HUES64 (cell line): ENCODE data around the gene CD3E.

ENCODE experiments used
- H3K27ac ChIP-seq: 2 replicates; pipeline ENCODE4 v1.7.0; 2013; ENCODE audit warnings: low read depth, low read length, inconsistent platforms
- H3K27me3 ChIP-seq: 2 replicates; pipeline ENCODE4 v1.6.1; 2013; ENCODE audit warnings: mild to moderate bottlenecking, low read length; ENCODE audit not compliant: insufficient read depth
- H3K36me3 ChIP-seq: 2 replicates; pipeline ENCODE4 v1.6.1; 2013; ENCODE audit warnings: mild to moderate bottlenecking, low read length; ENCODE audit not compliant: insufficient read depth
- H3K4me1 ChIP-seq: 2 replicates; pipeline ENCODE4 v1.6.1; 2013; ENCODE audit warnings: mild to moderate bottlenecking, low read length, moderate library complexity; ENCODE audit not compliant: insufficient read depth
- H3K4me3 ChIP-seq: 2 replicates; pipeline ENCODE4 v1.5.1; 2013; ENCODE audit warnings: mild to moderate bottlenecking, low read length, moderate library complexity
- H3K9ac ChIP-seq: 2 replicates; pipeline ENCODE4 v1.6.1; 2013; ENCODE audit warnings: mild to moderate bottlenecking, low read depth, low read length
- H3K9me3 ChIP-seq: 2 replicates; pipeline ENCODE4 v1.6.1; 2013; ENCODE audit warnings: low read depth, low read length; ENCODE audit not compliant: insufficient read depth
- WGBS: fragments of 150-250, 120-280 bp; methylation state at CpG from one replicate; pipeline ENCODE4 v1.1.7; 2013; ENCODE audit warnings: missing lambda C conversion rate; 5-methylcytosine and 5-hydroxymethylcytosine counted together

Gene CD3E

GRCh38 chr11:118310781-118311485 lies 6.4 kb downstream of the CD3E start:
- peaks cover 6% of the 10 kb centered on the region; the same call in 1 of the 2 replicates for H3K27me3 ChIP-seq
- no peaks in the 10 kb centered on the region for H3K9me3 ChIP-seq
- no peak overlapping the region for H3K27ac ChIP-seq
- no CpG with 5 or more reads among the region's 3 CpGs for WGBS
- peaks cover 7% of the 10 kb centered on the region; the same call in 1 of the 2 replicates for H3K4me1 ChIP-seq
- H3K9ac ChIP-seq = no peak overlapping the region
- no peaks in the 10 kb centered on the region for H3K36me3 ChIP-seq
- no peak overlapping the region for H3K4me3 ChIP-seq

- H3K4me1 ChIP-seq = peaks cover 13% of the 10 kb centered on the region
- H3K27me3 ChIP-seq = peaks cover 6% of the 10 kb centered on the region; the same call in 1 of the 2 replicates
- no peaks in the 10 kb centered on the region for H3K36me3 ChIP-seq
Measured at GRCh38 chr11:118311518-118311917, 7.0 kb downstream of the CD3E start.

GRCh38 chr11:118312328-118312727 lies 7.8 kb downstream of the CD3E start:
- Histone ChIP-seq H3K27ac (no peak overlapping the region), H3K27me3 (peaks cover 11% of the 10 kb centered on the region; the same call in 1 of the 2 replicates), H3K36me3 (no peaks in the 10 kb centered on the region), H3K9ac (no peak overlapping the region), H3K4me3 (no peak overlapping the region), H3K4me1 (peaks cover 15% of the 10 kb centered on the region), H3K9me3 (no peaks in the 10 kb centered on the region)
- 95% methylated on average over 2 of the region's 2 CpGs for WGBS

More at GRCh38 chr11:118311518-118311917, 7.0 kb downstream of the CD3E start:
- Histone ChIP-seq H3K27ac (no peak overlapping the region), H3K4me3 (no peak overlapping the region), H3K9me3 (no peaks in the 10 kb centered on the region), H3K9ac (no peak overlapping the region)
- WGBS = 78% methylated on average over 3 of the region's 4 CpGs

- H3K27ac ChIP-seq = no peak overlapping the region
- no peaks in the 10 kb centered on the region for H3K9me3 ChIP-seq
- H3K4me3 ChIP-seq = no peak overlapping the region
- H3K4me1 ChIP-seq = peaks cover 15% of the 10 kb centered on the region
- no peak overlapping the region for H3K9ac ChIP-seq
- no peaks in the 10 kb centered on the region for H3K36me3 ChIP-seq
- H3K27me3 ChIP-seq = peaks cover 11% of the 10 kb centered on the region; the same call in 1 of the 2 replicates
- WGBS = 88% methylated on average over 2 of the region's 4 CpGs
Measured at GRCh38 chr11:118313242-118313641, 8.7 kb downstream of the CD3E start.

- 57% methylated on average over 6 of the region's 7 CpGs for WGBS
Measured at GRCh38 chr11:118314988-118315411, 10.5 kb downstream of the CD3E start.

GRCh38 chr11:118318124-118318523 lies 13.6 kb downstream of the CD3E start:
- no peak overlapping the region for H3K27ac ChIP-seq
- WGBS = 94% methylated on average over 4 of the region's 4 CpGs
- no peaks in the 10 kb centered on the region for H3K36me3 ChIP-seq
- H3K9ac ChIP-seq = no peak overlapping the region
- peaks cover 21% of the 10 kb centered on the region for H3K4me1 ChIP-seq
- H3K9me3 ChIP-seq = no peaks in the 10 kb centered on the region
- no peak overlapping the region for H3K4me3 ChIP-seq
- H3K27me3 ChIP-seq = peaks cover 11% of the 10 kb centered on the region; the same call in 1 of the 2 replicates

More at GRCh38 chr11:118314988-118315411, 10.5 kb downstream of the CD3E start:
- peaks cover 11% of the 10 kb centered on the region; the same call in 1 of the 2 replicates for H3K27me3 ChIP-seq
- no peaks in the 10 kb centered on the region for H3K9me3 ChIP-seq
- H3K27ac ChIP-seq = no peak overlapping the region; the same call in 1 of the 2 replicates
- H3K4me1 ChIP-seq = peaks cover 15% of the 10 kb centered on the region
- H3K9ac ChIP-seq = no peak overlapping the region
- H3K36me3 ChIP-seq = no peaks in the 10 kb centered on the region
- H3K4me3 ChIP-seq = peak overlapping the region; percentile 47

GRCh38 chr11:118318581-118319336 lies 14.2 kb downstream of the CD3E start:
- no peaks in the 10 kb centered on the region for H3K36me3 ChIP-seq
- no peak overlapping the region for H3K9ac ChIP-seq
- no peak overlapping the region for H3K27ac ChIP-seq
- peaks cover 21% of the 10 kb centered on the region for H3K4me1 ChIP-seq
- H3K4me3 ChIP-seq = no peak overlapping the region
- no peaks in the 10 kb centered on the region for H3K9me3 ChIP-seq
- WGBS = 94% methylated on average over 11 of the region's 11 CpGs
- H3K27me3 ChIP-seq = peaks cover 11% of the 10 kb centered on the region; the same call in 1 of the 2 replicates

GRCh38 chr11:118319337-118319707 lies 14.8 kb downstream of the CD3E start:
- H3K4me1 ChIP-seq = peaks cover 21% of the 10 kb centered on the region
- no peak overlapping the region for H3K27ac ChIP-seq

GRCh38 chr11:118320515-118320914 lies 16.0 kb downstream of the CD3E start:
- Histone ChIP-seq H3K27ac (no peak overlapping the region), H3K4me3 (no peak overlapping the region), H3K4me1 (peaks cover 17% of the 10 kb centered on the region)

More at GRCh38 chr11:118319337-118319707, 14.8 kb downstream of the CD3E start:
- Histone ChIP-seq H3K36me3 (no peaks in the 10 kb centered on the region), H3K4me3 (no peak overlapping the region), H3K27me3 (peaks cover 5% of the 10 kb centered on the region; the same call in 1 of the 2 replicates), H3K9me3 (no peaks in the 10 kb centered on the region), H3K9ac (no peak overlapping the region)
- WGBS = 75% methylated on average over 1 of the region's 1 CpG

GRCh38 chr11:118321386-118322082 lies 17.0 kb downstream of the CD3E start:
- H3K9me3 ChIP-seq = no peaks in the 10 kb centered on the region
- H3K9ac ChIP-seq = no peak overlapping the region
- H3K27ac ChIP-seq = no peak overlapping the region
- peaks cover 7% of the 10 kb centered on the region; the same call in 1 of the 2 replicates for H3K4me1 ChIP-seq
- peaks cover 4% of the 10 kb centered on the region; the same call in 1 of the 2 replicates for H3K27me3 ChIP-seq
- no peak overlapping the region for H3K4me3 ChIP-seq
- WGBS = 96% methylated on average over 5 of the region's 5 CpGs
- no peaks in the 10 kb centered on the region for H3K36me3 ChIP-seq

More at GRCh38 chr11:118320515-118320914, 16.0 kb downstream of the CD3E start:
- Histone ChIP-seq H3K9ac (no peak overlapping the region), H3K36me3 (no peaks in the 10 kb centered on the region), H3K27me3 (peaks cover 4% of the 10 kb centered on the region; the same call in 1 of the 2 replicates), H3K9me3 (no peaks in the 10 kb centered on the region)
- WGBS = 89% methylated on average over 3 of the region's 3 CpGs
